K562 (cell line): Measurements from ENCODE around the gene ABAT. TPM values are rescaled to one million over a fixed set of nuclear protein-coding genes. Genes with fewer than 3 reads are reported as not detected.

Experiments used
- BCL6 ChIP-seq: fragments of 250-450 bp; sonication (Bioruptor Pico); IDR thresholded peaks from 2 replicates; pipeline ENCODE4 v1.4.0; 2020
- BHLHE40 ChIP-seq: IDR thresholded peaks from 2 replicates; pipeline ENCODE4 v1.6.1; 2011; ENCODE audit warnings: low read length, improper control_type of control experiment
- CBFB ChIP-seq: sonication (generic); formaldehyde crosslinking; IDR thresholded peaks from 2 replicates; pipeline ENCODE4 v1.4.0; 2020; ENCODE audit warnings: mild to moderate bottlenecking, missing genetic modification reagents
- JUNB ChIP-seq: fragments of 450-650 bp; formaldehyde crosslinking; conservative IDR thresholded peaks from 2 replicates; pipeline ENCODE4 v1.4.0; 2020; ENCODE audit warnings: mild to moderate bottlenecking
- L3MBTL2 ChIP-seq: fragments of 450-650 bp; IDR thresholded peaks from 2 replicates; pipeline ENCODE4 v1.6.1; 2016; ENCODE audit warnings: mild to moderate bottlenecking, moderate library complexity
- NCOA4 ChIP-seq: fragments of 450-650 bp; IDR thresholded peaks from 2 replicates; pipeline ENCODE4 v1.6.1; 2018; ENCODE audit warnings: mild to moderate bottlenecking; ENCODE audit not compliant: partially characterized antibody
- SNIP1 ChIP-seq: fragments of 450-650 bp; IDR thresholded peaks from 2 replicates; pipeline ENCODE4 v1.7.1; 2017; ENCODE audit warnings: low read depth, mild to moderate bottlenecking
- XRCC4 ChIP-seq: IDR thresholded peaks from one replicate; pipeline ENCODE4 v1.6.1; 2011; ENCODE audit not compliant: insufficient read depth, insufficient read length; ENCODE audit errors: extremely low read depth
- YY1 ChIP-seq, 3 experiments: IDR thresholded peaks; 2 replicates each; pipeline ENCODE4 v1.6.1; 2011; ENCODE audit warnings: low read length in 2 of 3, mild to moderate bottlenecking in 2 of 3, moderate library complexity in 2 of 3, borderline replicate concordance in 1 of 3, control low read depth in 1 of 3, low read depth in 1 of 3; ENCODE audit not compliant: insufficient read depth in 3 of 3, insufficient replicate concordance in 2 of 3, control insufficient read depth in 1 of 3, insufficient read length in 1 of 3; ENCODE audit errors: extremely low read depth in 1 of 3
- ZC3H8 ChIP-seq: fragments of 450-650 bp; IDR thresholded peaks from 2 replicates; pipeline ENCODE4 v1.6.1; 2017
- ZNF408 ChIP-seq: fragments of 250-450 bp; sonication (Bioruptor Pico); IDR thresholded peaks from 2 replicates; pipeline ENCODE4 v1.4.0; 2020; ENCODE audit warnings: low read depth, mild to moderate bottlenecking, moderate library complexity
- ZNF75A ChIP-seq: fragments of 450-650 bp; formaldehyde crosslinking; IDR thresholded peaks from 2 replicates; pipeline ENCODE4 v1.4.0; 2020; ENCODE audit warnings: mild to moderate bottlenecking
- ZSCAN32 ChIP-seq: fragments of 450-650 bp; formaldehyde crosslinking; IDR thresholded peaks from 2 replicates; pipeline ENCODE4 v1.4.0; 2020; ENCODE audit warnings: mild to moderate bottlenecking, moderate library complexity
- polyA plus RNA-seq, 8 experiments: library from polyadenylated mRNA; depleted of rRNA in 4 of 8; stranded (reverse) in 5 of 8; unstranded in 3 of 8; fragments of >200 nt; fragmentation: Nextera tagmentation in 2 of 8; fragmentation: Illumina TruSeq in 1 of 8; extraction: Ambion mirVana in 2 of 8; extraction: Trizol in 1 of 8; gene quantifications; 2 replicates each; pipeline versions ENCODE4 v1.2.1 to v1.2.3, GENCODE V29; 2011 to 2014; ENCODE audit warnings: inconsistent platforms in 1 of 8, missing spikeins in 1 of 8
- total RNA-seq, 7 experiments: library from RNA; depleted of rRNA in 6 of 7; stranded (reverse); fragments of >200 nt in 6 of 7; fragmentation: Illumina TruSeq in 2 of 7; extraction: Trizol in 2 of 7; gene quantifications; 2 replicates each; pipeline versions ENCODE4 v1.2.1 to v1.2.3, GENCODE V29; 2011 to 2021; ENCODE audit warnings: low replicate concordance in 1 of 7
- TF ChIP-seq, protein P1 (sequence below): fragments of 250-450 bp; sonication (Bioruptor Pico); IDR thresholded peaks from 2 replicates; pipeline ENCODE4 v1.5.0; 2020; ENCODE audit warnings: mild to moderate bottlenecking
- TF ChIP-seq, protein P2 (sequence below): fragments of 250-450 bp; sonication (Bioruptor Pico); IDR thresholded peaks from 2 replicates; pipeline ENCODE4 v1.8.0; 2022; ENCODE audit warnings: moderate library complexity, mild to moderate bottlenecking, inconsistent platforms
- TF ChIP-seq, protein P3 (sequence below): fragments of 250-450 bp; sonication (Bioruptor Pico); IDR thresholded peaks from 2 replicates; pipeline ENCODE4 v1.8.0; 2021; ENCODE audit warnings: mild to moderate bottlenecking, moderate library complexity
- TF ChIP-seq, protein P4 (sequence below): sonication (generic); formaldehyde crosslinking; IDR thresholded peaks from 2 replicates; pipeline ENCODE4 v1.8.1; 2023; ENCODE audit warnings: mild to moderate bottlenecking, missing genetic modification reagents
- TF ChIP-seq, protein P5 (sequence below), 2 experiments: fragments of 450-650 bp; IDR thresholded peaks; 2 replicates each; pipeline ENCODE4 v1.6.1; 2016
- TF ChIP-seq, protein P6 (sequence below), 3 experiments: IDR thresholded peaks in 2 of 3; conservative IDR thresholded peaks in 1 of 3; 2 replicates each; pipeline ENCODE4 v1.5.1; 2011 to 2012; ENCODE audit warnings: low read length in 3 of 3, mild to moderate bottlenecking in 3 of 3, control low read depth in 2 of 3, improper control_type of control experiment in 1 of 3, inconsistent platforms in 1 of 3, low read depth in 1 of 3, mixed read lengths in 1 of 3, moderate library complexity in 1 of 3; ENCODE audit not compliant: insufficient read depth in 2 of 3

ABAT gene
- total and polyA plus RNA-seq, 9 of the 15 experiments (the other 6 are each of a cell fraction or from before 2014, with no cell fraction given): 0.01 to 0.49 (median 0.10) TPM

DNA sequence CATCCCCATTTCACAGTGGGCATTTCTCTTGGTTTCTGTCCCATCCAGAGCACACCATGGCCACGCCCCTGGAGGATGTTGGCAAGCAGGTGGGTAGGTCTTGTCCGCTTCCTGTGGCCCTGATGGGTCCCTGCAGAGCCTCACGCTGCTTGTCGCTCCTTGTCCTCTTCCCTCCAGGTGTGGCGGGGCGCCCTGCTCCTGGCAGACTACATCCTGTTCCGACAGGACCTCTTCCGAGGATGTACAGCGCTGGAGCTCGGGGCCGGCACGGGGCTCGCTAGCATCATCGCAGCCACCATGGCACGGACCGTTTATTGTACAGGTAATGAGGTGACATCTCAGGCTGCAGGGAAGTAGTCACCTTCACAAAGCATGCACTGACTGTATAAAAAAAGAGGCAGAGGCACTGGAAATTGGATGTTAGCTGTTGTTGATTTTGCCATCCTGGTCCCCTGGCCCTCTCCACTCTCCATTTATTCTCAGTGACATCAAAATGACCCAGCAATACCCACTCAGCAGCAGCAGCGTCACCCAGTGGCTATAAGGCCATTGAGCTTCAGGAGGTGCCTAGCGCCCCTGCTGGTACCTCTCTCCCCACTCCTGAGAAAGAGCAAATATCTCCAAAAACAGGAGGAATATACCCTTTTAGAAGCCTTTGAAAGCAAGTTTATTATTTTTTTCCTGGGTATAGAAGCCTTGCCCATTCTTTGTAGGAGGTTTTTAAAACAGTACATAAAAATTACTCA is 39.3 kb upstream of the ABAT start (continued):
- TF ChIP-seq, protein P1, sequence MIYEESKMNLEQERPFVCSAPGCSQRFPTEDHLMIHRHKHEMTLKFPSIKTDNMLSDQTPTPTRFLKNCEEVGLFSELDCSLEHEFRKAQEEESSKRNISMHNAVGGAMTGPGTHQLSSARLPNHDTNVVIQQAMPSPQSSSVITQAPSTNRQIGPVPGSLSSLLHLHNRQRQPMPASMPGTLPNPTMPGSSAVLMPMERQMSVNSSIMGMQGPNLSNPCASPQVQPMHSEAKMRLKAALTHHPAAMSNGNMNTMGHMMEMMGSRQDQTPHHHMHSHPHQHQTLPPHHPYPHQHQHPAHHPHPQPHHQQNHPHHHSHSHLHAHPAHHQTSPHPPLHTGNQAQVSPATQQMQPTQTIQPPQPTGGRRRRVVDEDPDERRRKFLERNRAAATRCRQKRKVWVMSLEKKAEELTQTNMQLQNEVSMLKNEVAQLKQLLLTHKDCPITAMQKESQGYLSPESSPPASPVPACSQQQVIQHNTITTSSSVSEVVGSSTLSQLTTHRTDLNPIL (CRISPR knock-in tag): no peak
- TF ChIP-seq SNIP1: no peak
- TF ChIP-seq ZSCAN32: no peak
- TF ChIP-seq CBFB (CRISPR knock-in tag): no peak
- TF ChIP-seq BCL6 (CRISPR knock-in tag): no peak
- no peak for TF ChIP-seq ZNF75A (CRISPR knock-in tag)
- TF ChIP-seq YY1 (IDR thresholded peaks at IDR 0.05; ENCODE audit: borderline replicate concordance in 1 of 3, control insufficient read depth in 1 of 3, extremely low read depth in 1 of 3, insufficient read depth in 3 of 3, insufficient read length in 1 of 3, insufficient replicate concordance in 2 of 3, low read depth in 1 of 3, low read length in 2 of 3): peak in 1 of 3 experiments; percentile 34
- TF ChIP-seq ZC3H8: no peak
- TF ChIP-seq, protein P2, sequence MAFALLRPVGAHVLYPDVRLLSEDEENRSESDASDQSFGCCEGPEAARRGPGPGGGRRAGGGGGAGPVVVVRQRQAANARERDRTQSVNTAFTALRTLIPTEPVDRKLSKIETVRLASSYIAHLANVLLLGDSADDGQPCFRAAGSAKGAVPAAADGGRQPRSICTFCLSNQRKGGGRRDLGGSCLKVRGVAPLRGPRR (CRISPR knock-in tag): no peak
- TF ChIP-seq, protein P3, sequence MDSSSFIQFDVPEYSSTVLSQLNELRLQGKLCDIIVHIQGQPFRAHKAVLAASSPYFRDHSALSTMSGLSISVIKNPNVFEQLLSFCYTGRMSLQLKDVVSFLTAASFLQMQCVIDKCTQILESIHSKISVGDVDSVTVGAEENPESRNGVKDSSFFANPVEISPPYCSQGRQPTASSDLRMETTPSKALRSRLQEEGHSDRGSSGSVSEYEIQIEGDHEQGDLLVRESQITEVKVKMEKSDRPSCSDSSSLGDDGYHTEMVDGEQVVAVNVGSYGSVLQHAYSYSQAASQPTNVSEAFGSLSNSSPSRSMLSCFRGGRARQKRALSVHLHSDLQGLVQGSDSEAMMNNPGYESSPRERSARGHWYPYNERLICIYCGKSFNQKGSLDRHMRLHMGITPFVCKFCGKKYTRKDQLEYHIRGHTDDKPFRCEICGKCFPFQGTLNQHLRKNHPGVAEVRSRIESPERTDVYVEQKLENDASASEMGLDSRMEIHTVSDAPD (CRISPR knock-in tag): no peak
- TF ChIP-seq ZNF408 (CRISPR knock-in tag): no peak
- TF ChIP-seq L3MBTL2: no peak
- TF ChIP-seq BHLHE40: 0 out of 2 replicates have a peak, but pooled peaks have one; percentile 9
- TF ChIP-seq, protein P4, sequence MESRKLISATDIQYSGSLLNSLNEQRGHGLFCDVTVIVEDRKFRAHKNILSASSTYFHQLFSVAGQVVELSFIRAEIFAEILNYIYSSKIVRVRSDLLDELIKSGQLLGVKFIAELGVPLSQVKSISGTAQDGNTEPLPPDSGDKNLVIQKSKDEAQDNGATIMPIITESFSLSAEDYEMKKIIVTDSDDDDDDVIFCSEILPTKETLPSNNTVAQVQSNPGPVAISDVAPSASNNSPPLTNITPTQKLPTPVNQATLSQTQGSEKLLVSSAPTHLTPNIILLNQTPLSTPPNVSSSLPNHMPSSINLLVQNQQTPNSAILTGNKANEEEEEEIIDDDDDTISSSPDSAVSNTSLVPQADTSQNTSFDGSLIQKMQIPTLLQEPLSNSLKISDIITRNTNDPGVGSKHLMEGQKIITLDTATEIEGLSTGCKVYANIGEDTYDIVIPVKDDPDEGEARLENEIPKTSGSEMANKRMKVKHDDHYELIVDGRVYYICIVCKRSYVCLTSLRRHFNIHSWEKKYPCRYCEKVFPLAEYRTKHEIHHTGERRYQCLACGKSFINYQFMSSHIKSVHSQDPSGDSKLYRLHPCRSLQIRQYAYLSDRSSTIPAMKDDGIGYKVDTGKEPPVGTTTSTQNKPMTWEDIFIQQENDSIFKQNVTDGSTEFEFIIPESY (CRISPR knock-in tag): peak; percentile 79; the same call in 1 of the 2 replicates
- no peak for TF ChIP-seq JUNB (CRISPR knock-in tag)
- no peak for TF ChIP-seq NCOA4
- TF ChIP-seq, protein P5, sequence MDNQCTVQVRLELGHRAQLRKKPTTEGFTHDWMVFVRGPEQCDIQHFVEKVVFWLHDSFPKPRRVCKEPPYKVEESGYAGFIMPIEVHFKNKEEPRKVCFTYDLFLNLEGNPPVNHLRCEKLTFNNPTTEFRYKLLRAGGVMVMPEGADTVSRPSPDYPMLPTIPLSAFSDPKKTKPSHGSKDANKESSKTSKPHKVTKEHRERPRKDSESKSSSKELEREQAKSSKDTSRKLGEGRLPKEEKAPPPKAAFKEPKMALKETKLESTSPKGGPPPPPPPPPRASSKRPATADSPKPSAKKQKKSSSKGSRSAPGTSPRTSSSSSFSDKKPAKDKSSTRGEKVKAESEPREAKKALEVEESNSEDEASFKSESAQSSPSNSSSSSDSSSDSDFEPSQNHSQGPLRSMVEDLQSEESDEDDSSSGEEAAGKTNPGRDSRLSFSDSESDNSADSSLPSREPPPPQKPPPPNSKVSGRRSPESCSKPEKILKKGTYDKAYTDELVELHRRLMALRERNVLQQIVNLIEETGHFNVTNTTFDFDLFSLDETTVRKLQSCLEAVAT (IDR thresholded peaks at IDR 0.05): peak in 1 of 2 experiments; percentile 70; a peak in 1 of 4 replicates
- TF ChIP-seq, protein P6, sequence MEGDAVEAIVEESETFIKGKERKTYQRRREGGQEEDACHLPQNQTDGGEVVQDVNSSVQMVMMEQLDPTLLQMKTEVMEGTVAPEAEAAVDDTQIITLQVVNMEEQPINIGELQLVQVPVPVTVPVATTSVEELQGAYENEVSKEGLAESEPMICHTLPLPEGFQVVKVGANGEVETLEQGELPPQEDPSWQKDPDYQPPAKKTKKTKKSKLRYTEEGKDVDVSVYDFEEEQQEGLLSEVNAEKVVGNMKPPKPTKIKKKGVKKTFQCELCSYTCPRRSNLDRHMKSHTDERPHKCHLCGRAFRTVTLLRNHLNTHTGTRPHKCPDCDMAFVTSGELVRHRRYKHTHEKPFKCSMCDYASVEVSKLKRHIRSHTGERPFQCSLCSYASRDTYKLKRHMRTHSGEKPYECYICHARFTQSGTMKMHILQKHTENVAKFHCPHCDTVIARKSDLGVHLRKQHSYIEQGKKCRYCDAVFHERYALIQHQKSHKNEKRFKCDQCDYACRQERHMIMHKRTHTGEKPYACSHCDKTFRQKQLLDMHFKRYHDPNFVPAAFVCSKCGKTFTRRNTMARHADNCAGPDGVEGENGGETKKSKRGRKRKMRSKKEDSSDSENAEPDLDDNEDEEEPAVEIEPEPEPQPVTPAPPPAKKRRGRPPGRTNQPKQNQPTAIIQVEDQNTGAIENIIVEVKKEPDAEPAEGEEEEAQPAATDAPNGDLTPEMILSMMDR (IDR thresholded peaks at IDR 0.05 in 2 of 3, conservative IDR thresholded peaks at IDR 0.05 in 1 of 3; ENCODE audit: insufficient read depth in 2 of 3, low read depth in 1 of 3, low read length in 3 of 3): peak; percentile 96 to 100 (median 100)
- no peak for TF ChIP-seq XRCC4
